GM18508 (cell line): ENCODE data around the gene OR11H6.
"Not testable (repeated sequence)": the region's sequence is repeated elsewhere in the genome, so short reads cannot be mapped to it uniquely, and the experiment has no call there.

ENCODE experiments used
- ATAC-seq: cut with Tn5 transposase; IDR thresholded peaks from one replicate; pipeline ENCODE4 v1.9.1; 2021; ENCODE audit warnings: moderate number of reproducible peaks; ENCODE audit not compliant: insufficient read depth, unreplicated experiment

Gene OR11H6

GRCh38 chr14:20247646-20248246, 24.2 kb downstream of the OR11H6 start:
- no peak for ATAC-seq

GRCh38 chr14:20262642-20263128, 39.2 kb downstream of the OR11H6 start:
- ATAC-seq: no peak

GRCh38 chr14:20264361-20264760, 40.9 kb downstream of the OR11H6 start:
- not testable (repeated sequence) for ATAC-seq

GRCh38 chr14:20274062-20274461, 50.6 kb downstream of the OR11H6 start:
- no peak for ATAC-seq
